HepG2 (cell line): ENCODE results near the gene TNKS1BP1. TPM values are rescaled to one million over a fixed set of nuclear protein-coding genes. Genes with fewer than 3 reads are reported as not detected.
"Not testable (repeated sequence)": the region's sequence is repeated elsewhere in the genome, so short reads cannot be mapped to it uniquely, and the experiment has no call there.

Source experiments
- ATAC-seq: fragments of 200-7000 bp; cut with Tn5 transposase; 3 replicates; pipeline ENCODE4 v1.9.1; 2020; ENCODE audit warnings: mild to moderate bottlenecking, moderate library complexity
- BruUV-seq: library from RNA; stranded (reverse); fragments of 400-500 nt; replicated peaks from 2 replicates; lab custom pipeline; 2021; lab: Mats Ljungman, UMichigan
- CTCF ChIA-PET: fragments of 300-600 bp; formaldehyde crosslinking; extraction: SDS; loops from one replicate; lab custom pipeline; 2021; ENCODE audit warnings: low total read pairs, inconsistent platforms, low intra/inter-chr PET ratio; lab: Yijun Ruan, JAX
- POLR2A ChIA-PET: fragments of 350-600 bp; sonication (Branson Sonifier 250); formaldehyde crosslinking; loops from one replicate; lab custom pipeline; 2020; ENCODE audit warnings: antibody characterized with exemption, inconsistent platforms; lab: Yijun Ruan, JAX
- DNase-seq: peaks from one replicate; pipeline ENCODE4 v3.0.0-alpha.2; 2015; ENCODE audit warnings: low spot score
- FAIRE-seq: peaks from 3 replicates; lab custom pipeline; 2011; peaks lifted over from hg19 to GRCh38; lab: Jason Lieb, UNC
- H2AFZ ChIP-seq: one replicate; pipeline ENCODE4 v1.6.1; 2011; ENCODE audit warnings: low read length, inconsistent platforms
- H3K27ac ChIP-seq: fragments of 300-600 bp; 3 replicates; pipeline ENCODE4 v1.8.0; 2011; ENCODE audit warnings: mixed run types, mild to moderate bottlenecking, mixed read lengths, low read length, inconsistent platforms; ENCODE audit not compliant: insufficient read depth; ENCODE audit errors: extremely low read length
- H3K27me3 ChIP-seq, 2 experiments: fragments of 200-600 bp in 1 of 2; 2 replicates in 1 of 2; 3 replicates in 1 of 2; pipeline versions ENCODE4 v1.6.0 to v1.8.0; 2011; ENCODE audit warnings: low read length in 2 of 2, mild to moderate bottlenecking in 2 of 2, moderate library complexity in 2 of 2, inconsistent platforms in 1 of 2; ENCODE audit not compliant: insufficient read depth in 2 of 2, control insufficient read depth in 1 of 2
- H3K36me3 ChIP-seq, 2 experiments: fragments of 200-600 bp in 1 of 2; replicated peaks in 1 of 2; 2 replicates in 1 of 2; 3 replicates in 1 of 2; pipeline versions ENCODE4 v1.5.1 to v1.8.0; 2011; ENCODE audit warnings: low read length in 2 of 2, inconsistent platforms in 1 of 2; ENCODE audit not compliant: insufficient read depth in 2 of 2, control insufficient read depth in 1 of 2
- H3K4me1 ChIP-seq: 2 replicates; pipeline ENCODE4 v1.5.1; 2012; ENCODE audit warnings: low read length, inconsistent platforms; ENCODE audit not compliant: insufficient read depth
- H3K4me2 ChIP-seq: 2 replicates; pipeline ENCODE4 v1.6.0; 2011; ENCODE audit warnings: low read depth, low read length, inconsistent platforms
- H3K4me3 ChIP-seq, 3 experiments: fragments of 200-600 bp in 1 of 3; sonication (generic), shearing (Covaris generic) in 1 of 3; replicated peaks in 1 of 3; 2 replicates each; pipeline ENCODE4 v1.5.1; 2011 to 2016; ENCODE audit warnings: low read length in 3 of 3, inconsistent platforms in 2 of 3, low read depth in 2 of 3, mild to moderate bottlenecking in 2 of 3, control low read depth in 1 of 3, mixed read lengths in 1 of 3; ENCODE audit not compliant: insufficient read depth in 1 of 3
- H3K79me2 ChIP-seq: one replicate; pipeline ENCODE4 v1.6.1; 2011; ENCODE audit warnings: low read length, inconsistent platforms; ENCODE audit not compliant: insufficient read depth
- H3K9ac ChIP-seq: 2 replicates; pipeline ENCODE4 v1.6.0; 2011; ENCODE audit warnings: mild to moderate bottlenecking, low read depth, low read length, inconsistent platforms; ENCODE audit not compliant: insufficient read depth
- H3K9me3 ChIP-seq: 2 replicates; pipeline ENCODE4 v1.5.1; 2012; ENCODE audit warnings: mild to moderate bottlenecking, low read length
- H4K20me1 ChIP-seq: 2 replicates; pipeline ENCODE4 v1.6.0; 2011; ENCODE audit warnings: inconsistent platforms, mild to moderate bottlenecking, low read length, moderate library complexity; ENCODE audit not compliant: insufficient read depth
- GFI1 ChIP-seq: sonication (generic); formaldehyde crosslinking; IDR thresholded peaks from 2 replicates; pipeline ENCODE4 v1.5.0; 2020; ENCODE audit warnings: missing genetic modification reagents, mild to moderate bottlenecking, borderline replicate concordance
- ZNF550 ChIP-seq: sonication (generic); formaldehyde crosslinking; IDR thresholded peaks from 2 replicates; pipeline ENCODE4 v1.4.0; 2020; ENCODE audit warnings: mild to moderate bottlenecking, missing genetic modification reagents, borderline replicate concordance
- WGBS: methylation state at CpG from one replicate; pipeline ENCODE4 v1.1.6; 2017; ENCODE audit warnings: low lambda C conversion rate; 5-methylcytosine and 5-hydroxymethylcytosine counted together
- in situ Hi-C: cut with HindIII; loops from 2 replicates; pipeline ENCODE4 v1.10.0; 2017; ENCODE audit warnings: low pct_unique_long_range_greater_than_20kb; ENCODE audit not compliant: extremely low pct_ligation_motif_present
- intact Hi-C: fragments of 100-400 bp; cut with micrococcal nuclease; formaldehyde crosslinking; loops from one replicate; pipeline ENCODE4 v1.10.0; 2022; ENCODE audit not compliant: unreplicated experiment
- polyA plus RNA-seq, 8 experiments: library from polyadenylated mRNA; depleted of rRNA in 3 of 8; stranded (reverse) in 7 of 8; unstranded in 1 of 8; fragments of >200 nt; fragmentation: Illumina TruSeq in 4 of 8; extraction: Trizol in 4 of 8; gene quantifications; 2 replicates each; pipeline versions ENCODE4 v1.2.1 to v1.2.3, GENCODE V29; 2011 to 2016; ENCODE audit warnings: low read depth in 4 of 8, missing spikeins in 1 of 8, mixed read lengths in 1 of 8; ENCODE audit not compliant: insufficient read depth in 1 of 8
- total RNA-seq, 5 experiments: library from RNA; depleted of rRNA; stranded (reverse); fragments of >200 nt; fragmentation: Illumina TruSeq; extraction: Trizol; gene quantifications; 2 replicates each; pipeline ENCODE4 v1.2.3, GENCODE V29; 2016; ENCODE audit warnings: low read depth in 1 of 5
- TF ChIP-seq, protein P1 (sequence below): sonication (generic); formaldehyde crosslinking; IDR thresholded peaks from 2 replicates; pipeline ENCODE4 v1.8.1; 2023; ENCODE audit warnings: missing genetic modification reagents, inconsistent platforms, borderline replicate concordance
- TF ChIP-seq, protein P2 (sequence below): sonication (generic); formaldehyde crosslinking; IDR thresholded peaks from 2 replicates; pipeline ENCODE4 v1.5.1; 2020; ENCODE audit warnings: missing genetic modification reagents, mild to moderate bottlenecking, borderline replicate concordance

TNKS1BP1 gene
- total and polyA plus RNA-seq, 2 of the 13 experiments (the other 11 are each of a cell fraction or from before 2014, with no cell fraction given) = 13.7 to 15.0 TPM

DNA sequence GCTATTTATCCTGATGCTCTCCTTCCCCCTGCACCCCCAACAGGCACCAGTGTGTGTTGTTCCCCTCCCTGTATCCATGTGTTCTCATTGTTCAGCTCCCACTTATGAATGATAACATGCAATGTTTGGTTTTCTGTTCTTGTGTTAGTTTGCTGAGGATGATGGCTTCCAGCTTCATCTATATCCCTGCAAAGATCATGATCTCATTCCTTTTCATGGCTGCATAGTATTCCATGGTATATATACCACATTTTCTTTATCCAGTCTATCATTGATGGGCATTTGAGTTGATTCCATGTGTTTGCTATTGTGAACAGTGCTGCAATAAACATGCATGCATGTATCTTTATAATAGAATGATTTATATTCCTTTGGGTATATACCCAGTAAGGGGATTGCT, 36.7 kb upstream of the TNKS1BP1 start:
- in situ Hi-C loops, FAIRE-seq, ATAC-seq, H4K20me1 ChIP-seq, H3K9me3 ChIP-seq, H3K4me2 ChIP-seq, H3K4me3 ChIP-seq, H3K27ac ChIP-seq, CTCF ChIA-PET, POLR2A ChIA-PET, H3K36me3 ChIP-seq, H2AFZ ChIP-seq, H3K9ac ChIP-seq, H3K79me2 ChIP-seq, intact Hi-C loops, DNase-seq, BruUV-seq: not testable (repeated sequence)
- Histone ChIP-seq H3K4me1 (peaks cover 15% of the 10 kb centered on the region), H3K27me3 (peaks cover 0 to 14% of the 10 kb centered on the region in 2 experiments; a peak in 2 of 5 replicates)

DNA sequence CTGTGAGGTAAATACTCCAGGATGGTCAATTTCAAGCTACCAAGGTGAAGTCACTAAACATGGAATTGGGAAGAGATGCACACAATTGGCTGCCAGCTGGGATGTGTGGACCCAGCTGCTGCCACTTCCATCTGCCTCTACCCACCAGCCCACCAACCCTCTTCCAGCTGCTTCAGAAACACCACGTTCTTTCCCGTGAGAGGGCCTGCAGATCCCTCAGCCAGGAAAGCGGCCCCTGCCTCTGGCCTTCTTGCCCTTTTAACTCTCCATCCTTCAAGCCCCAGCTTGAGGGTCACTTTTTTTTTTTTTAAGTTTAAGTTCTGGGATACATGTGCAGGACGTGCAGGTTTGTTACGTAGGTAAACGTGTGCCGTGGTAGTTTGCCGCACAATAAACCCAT, 36.2 kb upstream of the TNKS1BP1 start:
- TF ChIP-seq, protein P1, sequence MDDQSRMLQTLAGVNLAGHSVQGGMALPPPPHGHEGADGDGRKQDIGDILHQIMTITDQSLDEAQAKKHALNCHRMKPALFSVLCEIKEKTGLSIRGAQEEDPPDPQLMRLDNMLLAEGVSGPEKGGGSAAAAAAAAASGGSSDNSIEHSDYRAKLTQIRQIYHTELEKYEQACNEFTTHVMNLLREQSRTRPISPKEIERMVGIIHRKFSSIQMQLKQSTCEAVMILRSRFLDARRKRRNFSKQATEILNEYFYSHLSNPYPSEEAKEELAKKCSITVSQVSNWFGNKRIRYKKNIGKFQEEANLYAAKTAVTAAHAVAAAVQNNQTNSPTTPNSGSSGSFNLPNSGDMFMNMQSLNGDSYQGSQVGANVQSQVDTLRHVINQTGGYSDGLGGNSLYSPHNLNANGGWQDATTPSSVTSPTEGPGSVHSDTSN = no peak
- no peak for TF ChIP-seq ZNF550 (CRISPR knock-in tag)
- TF ChIP-seq GFI1 (CRISPR knock-in tag) = no peak
- TF ChIP-seq, protein P2, sequence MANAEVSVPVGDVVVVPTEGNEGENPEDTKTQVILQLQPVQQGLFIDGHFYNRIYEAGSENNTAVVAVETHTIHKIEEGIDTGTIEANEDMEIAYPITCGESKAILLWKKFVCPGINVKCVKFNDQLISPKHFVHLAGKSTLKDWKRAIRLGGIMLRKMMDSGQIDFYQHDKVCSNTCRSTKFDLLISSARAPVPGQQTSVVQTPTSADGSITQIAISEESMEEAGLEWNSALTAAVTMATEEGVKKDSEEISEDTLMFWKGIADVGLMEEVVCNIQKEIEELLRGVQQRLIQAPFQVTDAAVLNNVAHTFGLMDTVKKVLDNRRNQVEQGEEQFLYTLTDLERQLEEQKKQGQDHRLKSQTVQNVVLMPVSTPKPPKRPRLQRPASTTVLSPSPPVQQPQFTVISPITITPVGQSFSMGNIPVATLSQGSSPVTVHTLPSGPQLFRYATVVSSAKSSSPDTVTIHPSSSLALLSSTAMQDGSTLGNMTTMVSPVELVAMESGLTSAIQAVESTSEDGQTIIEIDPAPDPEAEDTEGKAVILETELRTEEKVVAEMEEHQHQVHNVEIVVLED = no peak
- Histone ChIP-seq H3K27me3 (peaks cover 0 to 10% of the 10 kb centered on the region in 2 experiments; a peak in 2 of 5 replicates), H3K4me3 (no peak overlapping the region), H4K20me1 (no peaks in the 10 kb centered on the region), H3K4me2 (no peak overlapping the region), H3K79me2 (no peaks in the 10 kb centered on the region), H3K27ac (no peak overlapping the region), H3K4me1 (peaks cover 15% of the 10 kb centered on the region), H3K9ac (no peak overlapping the region), H3K9me3 (no peaks in the 10 kb centered on the region), H3K36me3 (no peaks in the 10 kb centered on the region), H2AFZ (no peak overlapping the region)
- CTCF ChIA-PET = no interaction called here
- no peak for ATAC-seq
- POLR2A ChIA-PET = interaction anchor here (2.0 kb wide), 1 partner anchor 93 kb away, joined by 4 read pairs; no protein-coding TSS in a partner anchor
- intact Hi-C loops = no loop called here
- WGBS = 76% methylated on average over 8 of the region's 8 CpGs
- no peak for DNase-seq
- FAIRE-seq = no peak
- no TSS peak for BruUV-seq
- in situ Hi-C loops = no loop called here
